Pancreas (tissue), 10 donors: ENCODE measurements around the gene ARHGEF38. TPM values are rescaled to one million over a fixed set of nuclear protein-coding genes. Genes with fewer than 3 reads are reported as not detected.
A peak's percentile ranks its signal among the peaks of the same experiment; 100 is the strongest.

ENCODE experiments used
- ATAC-seq, 4 donors: fragments of 200-7000 bp; cut with Tn5 transposase; one replicate each; pipeline versions ENCODE4 v1.8.0 to v1.9.1; 2020; ENCODE audit warnings: mild to moderate bottlenecking in 4 of 4, moderate library complexity in 4 of 4
- DNase-seq, 6 donors: peaks; one replicate each; pipeline ENCODE4 v3.0.0-alpha.2; 2020
- FAIRE-seq: peaks from 2 replicates; lab custom pipeline; 2012; peaks lifted over from hg19 to GRCh38; lab: Jason Lieb, UNC
- H3K27ac ChIP-seq, 4 donors: fragments of 200-600 bp; sonication (generic); 1 replicate in 3 of 4; 2 replicates in 1 of 4; pipeline versions ENCODE4 v1.5.0 to v1.8.0; 2020
- H3K27me3 ChIP-seq, 4 donors: fragments of 200-600 bp; one replicate each; pipeline ENCODE4 v1.8.0; 2021
- H3K36me3 ChIP-seq, 3 donors: fragments of 200-600 bp; sonication (generic) in 1 of 3; one replicate each; pipeline versions ENCODE4 v1.5.0 to v1.8.0; 2020 to 2021
- H3K4me1 ChIP-seq, 3 donors: fragments of 200-600 bp; one replicate each; pipeline ENCODE4 v1.8.0; 2021
- H3K4me3 ChIP-seq, 4 donors: fragments of 200-600 bp; sonication (generic) in 2 of 4; one replicate each; pipeline versions ENCODE4 v1.5.0 to v1.8.0; 2020 to 2021
- H3K9me3 ChIP-seq, 4 donors: fragments of 200-600 bp; one replicate each; pipeline ENCODE4 v1.8.0; 2021
- WGBS, 2 donors: extraction: QIAGEN DNeasy Blood & Tissue Kit; methylation state at CpG; one replicate each; pipeline ENCODE4 v1.1.7; 2013; 5-methylcytosine and 5-hydroxymethylcytosine counted together
- intact Hi-C, 3 donors: fragments of 100-400 bp; cut with DNase I; formaldehyde crosslinking; loops; one replicate each; pipeline versions ENCODE4 v1.11.1 to v1.14.2; 2022
- polyA plus RNA-seq, 2 donors: library from polyadenylated mRNA; stranded (reverse); fragments of 200-250 nt; gene quantifications; one replicate each; pipeline ENCODE4 v1.2.3, GENCODE V29; 2013
- total RNA-seq, 6 donors: library from RNA; stranded (reverse); fragmentation: NEBNext Ultra II Directional in 4 of 6; extraction: Animal tissue kit (Norgen Biotek cat#: 25700) in 4 of 6; gene quantifications; one replicate each; pipeline versions ENCODE4 v1.2.1 to v1.2.4, GENCODE V29; 2021 to 2023
- TF ChIP-seq, protein P1 (sequence below), 4 donors: fragments of 200-600 bp; sonication (generic) in 3 of 4; IDR thresholded peaks; one replicate each; pipeline versions ENCODE4 v1.5.0 to v1.8.0; 2021; ENCODE audit warnings: antibody characterized with exemption in 4 of 4
- donor health status: healthy with polysubstance abuse.
- donor health status: DM: no; HTN: no; CAD: no; lungs with moderate emphysema.
- donor health status: DM: no; HTN: no; CAD: no.
- donor health status: control.
- donor health status: control.
- donor health status: Bipolar disorder and iron deficiency.
- donor health status: DM: yes; HTN: yes; CAD: no.
- donor health status: DM: no; HTN: no; CAD: no.
- donor health status: DM: no; HTN: no; CAD: no.
- donor health status: DM: yes; HTN: yes; CAD: no.

ARHGEF38 gene, protein sequence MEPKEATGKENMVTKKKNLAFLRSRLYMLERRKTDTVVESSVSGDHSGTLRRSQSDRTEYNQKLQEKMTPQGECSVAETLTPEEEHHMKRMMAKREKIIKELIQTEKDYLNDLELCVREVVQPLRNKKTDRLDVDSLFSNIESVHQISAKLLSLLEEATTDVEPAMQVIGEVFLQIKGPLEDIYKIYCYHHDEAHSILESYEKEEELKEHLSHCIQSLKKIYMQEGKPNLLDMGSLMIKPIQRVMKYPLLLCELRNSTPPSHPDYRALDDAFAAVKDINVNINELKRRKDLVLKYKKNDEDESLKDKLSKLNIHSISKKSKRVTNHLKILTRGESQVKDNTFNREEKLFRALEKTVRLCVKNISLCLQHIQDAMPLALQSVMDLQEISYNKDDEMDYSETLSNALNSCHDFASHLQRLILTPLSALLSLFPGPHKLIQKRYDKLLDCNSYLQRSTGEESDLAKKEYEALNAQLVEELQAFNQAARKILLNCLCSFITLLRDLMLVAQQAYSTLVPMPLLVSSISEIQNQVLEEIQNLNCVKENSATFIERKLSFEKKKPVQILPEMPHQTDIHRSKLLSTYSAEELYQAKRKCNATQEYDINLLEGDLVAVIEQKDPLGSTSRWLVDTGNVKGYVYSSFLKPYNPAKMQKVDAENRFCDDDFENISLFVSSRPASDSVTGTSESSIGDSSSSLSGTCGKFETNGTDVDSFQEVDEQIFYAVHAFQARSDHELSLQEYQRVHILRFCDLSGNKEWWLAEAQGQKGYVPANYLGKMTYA
- total RNA-seq (10 to 100 TPM in 3 of 6 donors, 1 to 10 TPM in 3; 6.4 to 19.2 (median 10.5) TPM), polyA plus RNA-seq (1 to 10 TPM; 5.0 to 6.8 TPM)

DNA sequence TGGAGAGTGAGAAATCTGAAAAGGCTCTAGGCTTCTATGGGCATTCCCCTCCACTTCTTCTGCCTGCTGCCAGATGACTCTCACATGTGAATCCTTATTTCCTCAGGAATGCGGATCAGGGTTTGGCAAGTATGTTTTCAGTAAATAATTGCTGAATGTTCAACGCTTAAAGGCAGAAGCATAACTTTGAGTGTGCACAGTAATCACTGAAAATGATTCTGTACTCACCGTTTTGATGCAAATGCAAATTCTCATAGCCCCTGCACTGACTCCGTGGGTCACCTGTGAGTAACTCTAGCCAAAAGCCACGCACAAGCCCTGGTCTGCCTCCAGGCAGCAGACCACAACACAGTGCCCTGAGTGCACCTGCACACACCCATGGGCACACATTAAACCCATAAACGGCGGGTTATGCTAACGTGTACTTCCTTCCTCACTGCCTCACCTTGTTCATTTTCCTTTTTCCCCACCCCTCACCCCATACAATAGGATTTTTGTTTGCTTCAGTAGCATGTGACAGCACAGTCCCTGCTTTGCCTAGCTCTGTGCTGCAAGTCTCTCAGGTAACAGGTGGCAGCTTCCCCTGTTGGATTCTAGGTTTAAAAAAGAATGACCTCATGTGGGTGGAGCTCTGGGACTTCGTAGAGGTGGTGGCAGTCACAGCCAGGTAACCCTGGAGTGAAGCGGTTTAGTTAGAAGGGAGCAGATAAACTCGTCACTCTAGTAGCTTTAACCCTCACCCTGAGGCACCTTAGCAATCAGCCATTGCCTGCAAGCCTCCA, at the start of gene ARHGEF38:
TSS of gene ARHGEF38 (plus strand) at position 656 of the 782 bp plus-strand sequence. CDS start 146 bp downstream, outside the sequence.
- H3K27me3 ChIP-seq = no peaks in the 10 kb centered on the region
- no peaks in the 10 kb centered on the region for H3K36me3 ChIP-seq
- intact Hi-C loops = no loop called here
- FAIRE-seq (peak; percentile 26), DNase-seq (peak; percentile 51 to 92 (median 82)), ATAC-seq (peak; percentile 92 to 96 (median 96))
- TF ChIP-seq, protein P1, sequence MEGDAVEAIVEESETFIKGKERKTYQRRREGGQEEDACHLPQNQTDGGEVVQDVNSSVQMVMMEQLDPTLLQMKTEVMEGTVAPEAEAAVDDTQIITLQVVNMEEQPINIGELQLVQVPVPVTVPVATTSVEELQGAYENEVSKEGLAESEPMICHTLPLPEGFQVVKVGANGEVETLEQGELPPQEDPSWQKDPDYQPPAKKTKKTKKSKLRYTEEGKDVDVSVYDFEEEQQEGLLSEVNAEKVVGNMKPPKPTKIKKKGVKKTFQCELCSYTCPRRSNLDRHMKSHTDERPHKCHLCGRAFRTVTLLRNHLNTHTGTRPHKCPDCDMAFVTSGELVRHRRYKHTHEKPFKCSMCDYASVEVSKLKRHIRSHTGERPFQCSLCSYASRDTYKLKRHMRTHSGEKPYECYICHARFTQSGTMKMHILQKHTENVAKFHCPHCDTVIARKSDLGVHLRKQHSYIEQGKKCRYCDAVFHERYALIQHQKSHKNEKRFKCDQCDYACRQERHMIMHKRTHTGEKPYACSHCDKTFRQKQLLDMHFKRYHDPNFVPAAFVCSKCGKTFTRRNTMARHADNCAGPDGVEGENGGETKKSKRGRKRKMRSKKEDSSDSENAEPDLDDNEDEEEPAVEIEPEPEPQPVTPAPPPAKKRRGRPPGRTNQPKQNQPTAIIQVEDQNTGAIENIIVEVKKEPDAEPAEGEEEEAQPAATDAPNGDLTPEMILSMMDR (IDR thresholded peaks at IDR 0.05) = no peak
- peaks cover 15 to 38% (median 21%) of the 10 kb centered on the region in 3 donors for H3K4me1 ChIP-seq
- H3K27ac ChIP-seq = peak within 1 kb of the TSS; percentile 85 to 97 (median 96)
- H3K9me3 ChIP-seq = no peaks in the 10 kb centered on the region
- 6 to 10% methylated on average over 11 of the region's 11 CpGs for WGBS, 2 donors
- peak within 1 kb of the TSS in 3 of 4 donors; percentile 16 to 50 (median 45) for H3K4me3 ChIP-seq

DNA sequence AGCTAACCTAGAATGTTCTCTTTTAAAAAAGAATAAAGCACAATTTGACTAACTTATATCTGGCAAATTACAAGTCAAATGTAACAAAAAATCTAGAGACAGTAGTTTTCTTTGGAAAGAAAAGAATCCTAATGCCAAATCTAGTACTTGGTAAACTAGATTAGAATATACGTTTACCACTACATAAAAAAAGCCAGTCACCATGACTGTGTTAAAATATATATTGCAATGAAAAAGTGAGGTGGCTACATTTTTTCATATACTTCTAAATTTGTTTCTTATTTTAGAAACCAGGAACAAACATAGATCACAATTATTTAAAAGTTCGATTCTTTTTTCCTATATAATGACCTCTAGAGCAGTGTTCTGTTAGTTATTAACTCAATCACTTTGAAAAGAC, 48.9 kb upstream of the ARHGEF38 start:
- H3K27ac ChIP-seq = no peak overlapping the region
- TF ChIP-seq, protein P1 (IDR thresholded peaks at IDR 0.05) = no peak
- H3K36me3 ChIP-seq = no peaks in the 10 kb centered on the region
- FAIRE-seq (no peak), ATAC-seq (no peak), DNase-seq (no peak)
- 54 to 64% methylated on average over 2 of the region's 2 CpGs for WGBS, 2 donors
- no peak overlapping the region for H3K4me3 ChIP-seq
- no peaks in the 10 kb centered on the region for H3K27me3 ChIP-seq
- no peaks in the 10 kb centered on the region for H3K9me3 ChIP-seq
- H3K4me1 ChIP-seq = no peaks in the 10 kb centered on the region
- intact Hi-C loops = no loop called here

DNA sequence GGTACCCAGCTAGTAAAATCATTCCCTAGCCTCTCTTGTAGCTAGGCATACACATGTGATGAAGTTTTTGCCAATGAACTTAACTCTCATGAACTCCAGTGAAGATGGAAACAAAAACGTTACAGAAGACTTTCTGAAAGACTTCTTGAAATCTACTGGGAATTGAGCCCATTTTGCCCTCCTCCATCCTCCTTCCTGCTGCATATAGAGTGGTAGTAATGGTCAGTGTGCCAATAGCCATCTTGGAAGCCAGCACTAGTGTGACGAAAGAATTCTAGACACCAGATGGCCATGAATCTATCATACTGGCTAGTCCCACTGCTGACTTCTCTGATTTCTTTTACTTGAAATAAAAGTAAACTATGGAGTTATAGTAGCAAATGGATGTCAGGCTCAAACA, 47.7 kb upstream of the ARHGEF38 start:
- intact Hi-C loops = no loop called here
- no peak for FAIRE-seq
- DNase-seq = no peak
- Histone ChIP-seq H3K9me3 (no peaks in the 10 kb centered on the region), H3K4me3 (no peak overlapping the region), H3K4me1 (no peaks in the 10 kb centered on the region), H3K36me3 (no peaks in the 10 kb centered on the region), H3K27me3 (no peaks in the 10 kb centered on the region), H3K27ac (no peak overlapping the region)
- no peak for ATAC-seq
- WGBS, 2 donors = 59 to 65% methylated on average over 2 of the region's 2 CpGs
- TF ChIP-seq, protein P1 (IDR thresholded peaks at IDR 0.05) = no peak

DNA sequence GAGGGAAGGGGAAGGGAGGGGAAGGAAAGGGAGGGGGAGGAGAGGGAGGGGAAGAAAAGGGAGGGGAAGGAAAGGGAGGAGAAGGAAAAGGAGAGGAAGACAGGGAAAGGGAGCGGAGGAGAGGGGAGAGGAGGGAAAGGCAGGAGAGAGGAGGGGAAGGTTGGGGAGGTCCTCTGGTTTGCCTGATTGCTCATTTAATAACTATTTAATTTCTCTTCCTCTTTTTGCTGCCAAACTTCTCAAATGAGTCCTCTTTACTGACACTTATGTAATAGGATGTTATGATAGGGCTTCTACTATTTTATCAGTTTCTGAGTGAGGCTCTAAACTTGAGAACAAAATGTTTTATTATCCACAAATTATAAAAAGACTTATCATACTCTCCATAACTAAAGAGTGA, 43.1 kb upstream of the ARHGEF38 start:
- H3K9me3 ChIP-seq = no peaks in the 10 kb centered on the region
- DNase-seq (no peak), ATAC-seq (no peak), FAIRE-seq (no peak)
- WGBS, 2 donors = 85 to 93% methylated on average over 1 of the region's 1 CpG
- TF ChIP-seq, protein P1 (IDR thresholded peaks at IDR 0.05) = no peak
- H3K4me1 ChIP-seq = no peaks in the 10 kb centered on the region
- H3K36me3 ChIP-seq = no peaks in the 10 kb centered on the region
- no peaks in the 10 kb centered on the region for H3K27me3 ChIP-seq
- intact Hi-C loops = no loop called here
- H3K4me3 ChIP-seq = no peak overlapping the region
- H3K27ac ChIP-seq = no peak overlapping the region
